NOMO-1 treated with dmso at 0.1 percent for 144 hours (cell line): ENCODE measurements around the gene OR10P1.

Experiments used
- DNase-seq: peaks from one replicate; lab custom pipeline; 2025; ENCODE audit not compliant: unreplicated experiment; lab: John Stamatoyannopoulos, UW

The OR10P1 gene

DNA sequence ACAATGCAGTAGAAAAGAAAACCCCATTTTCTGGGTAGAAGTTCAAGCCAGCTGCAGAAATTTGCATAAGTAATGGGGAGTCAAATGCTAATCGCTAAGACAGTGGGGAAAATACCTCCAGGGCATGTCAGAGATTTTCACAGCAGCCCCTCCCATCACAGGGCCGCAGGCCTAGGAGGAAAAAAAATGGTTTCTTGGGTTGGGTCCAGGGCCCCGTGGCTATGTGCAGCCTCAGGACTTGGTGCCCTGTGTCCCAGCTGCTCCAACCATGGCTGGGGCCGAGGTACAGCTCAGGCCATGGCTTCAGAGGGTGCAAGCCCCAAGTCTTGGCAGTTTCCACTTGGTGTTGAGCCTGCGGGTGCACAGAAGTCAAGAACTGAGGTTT is 14.6 kb downstream of the OR10P1 start:
- DNase-seq: no peak

DNA sequence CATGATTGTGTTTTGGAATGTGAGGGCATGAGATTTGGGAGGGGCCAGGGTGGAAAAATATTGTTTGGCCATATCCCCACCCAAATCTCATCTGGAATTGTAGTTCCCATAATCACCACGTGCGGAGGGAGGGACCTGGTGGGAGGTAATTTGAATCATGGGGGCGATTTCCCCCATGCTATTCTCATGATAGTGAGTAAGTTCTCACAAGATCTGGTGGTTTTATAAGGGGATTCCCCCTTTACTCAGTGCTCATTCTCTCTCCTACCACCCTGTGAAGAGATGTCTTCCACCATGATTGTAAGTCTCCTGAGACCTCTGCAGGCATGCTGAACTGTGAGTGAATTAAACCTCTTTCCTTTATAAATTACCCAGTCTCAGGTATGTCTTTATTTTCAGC is 15.7 kb downstream of the OR10P1 start:
- no peak for DNase-seq

DNA sequence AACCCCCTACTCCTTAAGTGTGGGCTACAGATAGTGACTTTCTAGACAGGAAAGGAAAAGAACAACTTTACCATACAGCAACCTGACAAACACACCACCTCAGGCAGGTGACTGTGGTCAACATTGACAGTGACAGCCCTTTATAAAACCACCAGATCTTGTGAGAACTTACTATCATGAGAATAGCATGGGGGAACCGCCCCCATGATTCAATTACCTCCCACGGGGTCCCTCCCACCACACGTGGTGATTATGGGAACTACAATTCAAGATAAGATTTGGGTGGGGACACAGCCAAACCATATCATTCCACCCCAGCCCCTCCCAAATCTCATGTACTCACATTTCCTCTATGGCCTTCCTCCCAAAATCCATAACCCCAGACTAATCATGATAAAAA is 16.3 kb downstream of the OR10P1 start:
- no peak for DNase-seq

DNA sequence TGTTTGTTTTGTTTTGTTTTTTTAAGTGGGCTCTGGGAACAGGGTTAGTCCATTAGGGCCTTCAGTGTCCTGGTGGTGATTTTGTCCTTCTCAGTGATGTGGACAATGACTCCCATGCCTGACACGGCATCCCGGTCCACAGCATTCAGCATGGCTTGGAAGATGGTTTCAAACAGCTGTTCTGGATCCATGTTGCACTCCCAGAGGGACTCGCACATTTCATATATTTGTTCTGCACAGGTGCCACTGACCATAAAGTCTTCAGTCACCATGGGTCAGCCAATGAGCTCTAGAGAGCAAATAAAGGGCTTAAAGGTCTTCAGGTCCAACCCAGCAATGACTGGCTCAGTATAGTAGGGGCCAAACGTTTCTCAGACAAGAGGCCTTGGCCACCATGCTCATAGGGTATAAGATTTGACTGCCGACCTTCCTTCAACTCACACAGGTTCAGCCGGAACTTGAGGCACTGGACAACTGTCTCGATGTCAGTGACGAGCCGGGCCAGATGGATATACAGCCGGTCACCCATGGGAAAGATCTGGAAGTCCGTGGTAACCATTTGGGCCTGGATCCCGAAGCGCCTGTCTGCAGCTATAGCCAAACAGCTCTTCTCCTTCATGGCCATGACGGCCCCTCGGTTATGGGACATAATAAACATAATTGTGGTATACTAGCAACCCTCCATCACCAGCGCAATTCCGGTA is 18.0 kb downstream of the OR10P1 start:
- DNase-seq: no peak

DNA sequence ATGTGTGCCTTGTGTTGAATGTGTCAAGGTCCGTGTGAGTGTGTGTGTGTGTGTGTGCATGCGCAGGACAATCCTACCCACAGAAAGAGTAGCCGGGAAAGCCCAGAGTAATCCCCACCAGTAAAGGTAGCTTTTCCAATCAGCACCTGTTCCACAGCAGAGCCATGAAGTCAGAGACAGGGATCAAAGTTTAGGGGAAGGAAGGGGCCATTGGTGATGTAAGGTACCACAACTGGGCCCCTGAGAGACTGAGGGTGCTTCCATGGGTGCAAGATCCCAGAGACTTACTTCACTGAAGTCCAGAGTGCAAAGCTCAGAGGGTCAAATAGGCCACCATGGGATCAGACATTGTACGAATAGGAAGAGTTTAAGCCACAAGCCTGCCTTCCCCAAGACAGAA is 20.5 kb downstream of the OR10P1 start:
- no peak for DNase-seq

DNA sequence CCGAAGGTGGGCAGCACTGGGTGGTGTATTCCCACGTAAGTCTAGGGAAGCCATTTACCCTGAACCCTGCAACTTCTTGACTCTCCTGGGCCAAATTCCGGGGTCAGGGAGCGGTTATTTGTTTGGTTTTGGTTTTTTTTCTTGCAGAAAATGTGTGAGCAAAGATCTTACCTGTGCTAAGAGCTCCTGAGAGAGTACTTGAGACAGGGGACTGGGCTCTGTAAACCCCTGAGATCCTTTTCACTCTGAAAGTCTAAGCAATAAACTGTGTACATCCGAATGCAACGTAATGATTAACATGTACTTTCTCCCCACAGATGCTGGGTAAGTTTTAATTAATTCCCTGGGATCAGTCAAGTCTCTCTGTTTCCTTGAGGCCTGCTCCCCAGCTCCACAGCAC is 21.5 kb downstream of the OR10P1 start:
- no peak for DNase-seq

DNA sequence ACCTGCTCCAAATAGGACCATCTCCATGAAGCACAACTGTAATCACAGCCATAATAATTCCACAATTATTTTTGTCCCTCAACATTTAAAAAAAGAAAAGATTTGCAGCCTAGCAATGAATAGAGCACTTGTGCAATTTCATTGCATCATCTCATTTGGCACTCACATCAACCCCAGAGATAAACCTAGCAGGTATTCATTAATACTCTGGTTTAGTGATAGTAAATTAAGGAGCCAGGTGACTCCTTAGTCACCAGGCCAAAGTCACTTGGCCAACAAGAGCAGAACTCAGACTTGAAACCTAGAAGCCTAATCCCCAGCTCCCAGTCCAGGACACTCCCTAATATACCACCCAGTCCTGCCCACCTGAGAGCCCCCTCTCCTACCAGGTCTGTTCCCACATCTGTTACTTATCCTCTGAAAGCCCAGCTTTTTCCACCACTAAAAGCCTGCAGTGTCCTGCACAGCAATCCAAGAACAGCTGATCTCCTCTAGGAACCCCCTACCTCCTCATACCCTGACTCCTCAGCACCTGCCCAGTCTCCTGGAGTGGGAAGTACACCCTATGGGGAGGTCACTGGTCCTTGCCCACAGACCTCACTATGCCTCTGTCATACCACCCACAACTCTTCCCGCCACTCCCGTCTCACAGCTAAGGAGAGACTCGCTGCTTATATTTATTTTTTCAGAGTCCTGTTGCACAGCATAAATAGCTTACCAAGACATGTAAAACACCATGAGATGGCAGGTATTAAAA is 22.1 kb downstream of the OR10P1 start:
- DNase-seq: no peak

DNA sequence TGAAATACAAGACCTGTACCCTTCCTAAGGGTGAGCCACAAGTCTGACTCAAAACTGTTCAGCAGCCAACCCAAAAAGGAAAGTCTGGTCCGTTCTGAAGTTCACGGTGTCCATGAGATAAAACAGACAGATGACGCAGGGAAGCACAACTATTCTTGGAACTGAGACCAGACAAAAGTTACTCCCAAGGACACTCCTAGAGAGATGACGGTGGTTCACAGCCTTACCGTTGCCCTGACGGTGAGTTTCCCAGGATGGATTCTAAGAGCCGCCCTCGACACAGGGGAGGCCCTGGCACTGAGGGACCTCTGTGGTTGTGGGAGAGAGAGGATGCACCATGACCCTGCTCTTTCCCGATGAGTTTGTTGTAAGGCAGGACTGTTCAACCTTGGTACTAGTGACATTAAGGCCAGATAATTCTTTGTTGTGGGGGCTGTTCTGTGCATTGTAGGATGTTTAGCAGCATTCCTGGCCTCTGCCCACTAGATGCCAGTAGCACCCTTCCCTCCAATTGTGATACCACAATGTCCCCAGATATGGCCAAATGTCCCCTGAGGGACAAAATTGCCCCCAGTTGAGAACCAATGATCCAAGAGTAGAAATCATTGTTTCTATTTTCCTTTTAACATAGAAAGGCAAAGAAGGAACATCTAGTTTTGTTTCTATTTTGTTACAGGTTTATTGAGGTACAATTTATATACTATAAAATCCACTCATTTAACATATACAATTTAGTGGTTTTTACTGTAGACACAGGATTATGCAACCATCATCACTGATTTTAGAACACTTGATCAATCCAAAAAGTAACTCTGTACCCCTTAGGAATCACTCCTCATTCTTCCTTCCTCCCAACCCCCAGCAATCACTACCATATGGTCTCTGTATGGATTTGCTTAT is 23.0 kb downstream of the OR10P1 start:
- peak; percentile 35 for DNase-seq

DNA sequence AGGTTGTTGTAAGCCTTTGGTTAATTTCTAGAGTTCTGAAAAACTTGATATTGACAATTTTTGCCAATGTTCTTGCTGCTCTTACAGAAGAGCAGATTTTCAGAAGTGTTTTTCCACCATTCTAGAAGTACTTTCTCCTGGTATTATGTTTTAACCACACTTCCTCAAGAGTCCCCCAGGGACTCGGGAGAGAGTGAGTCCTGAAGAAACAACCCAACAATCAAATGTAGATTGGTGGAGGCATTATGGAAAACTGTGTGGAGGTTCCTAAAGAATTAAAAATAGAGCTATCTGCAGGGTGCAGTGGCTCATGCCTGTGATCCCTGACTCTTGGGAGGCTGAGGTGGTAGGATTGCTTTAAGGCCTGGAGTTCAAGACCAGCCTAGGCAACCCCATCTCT is 26.7 kb downstream of the OR10P1 start:
- no peak for DNase-seq

DNA sequence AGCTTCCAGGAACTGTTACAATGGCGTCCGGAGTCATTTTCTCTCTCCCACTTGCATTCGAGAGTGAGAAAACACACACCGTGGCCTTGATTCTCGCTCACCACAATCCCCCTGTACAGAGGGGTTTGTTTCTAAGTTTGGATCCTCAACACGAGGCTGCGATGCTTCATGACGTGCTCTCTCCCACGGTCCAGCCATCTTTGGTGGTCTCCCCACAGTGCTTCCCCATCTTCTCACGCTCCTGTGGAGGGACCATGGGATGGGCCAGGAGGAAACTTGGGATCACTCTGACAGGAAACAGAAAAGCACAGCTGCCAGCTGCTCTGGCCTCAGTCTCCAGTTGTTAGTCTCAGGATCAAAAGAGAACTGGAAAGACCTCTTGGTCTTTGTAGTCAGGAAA is 28.1 kb downstream of the OR10P1 start:
- no peak for DNase-seq

DNA sequence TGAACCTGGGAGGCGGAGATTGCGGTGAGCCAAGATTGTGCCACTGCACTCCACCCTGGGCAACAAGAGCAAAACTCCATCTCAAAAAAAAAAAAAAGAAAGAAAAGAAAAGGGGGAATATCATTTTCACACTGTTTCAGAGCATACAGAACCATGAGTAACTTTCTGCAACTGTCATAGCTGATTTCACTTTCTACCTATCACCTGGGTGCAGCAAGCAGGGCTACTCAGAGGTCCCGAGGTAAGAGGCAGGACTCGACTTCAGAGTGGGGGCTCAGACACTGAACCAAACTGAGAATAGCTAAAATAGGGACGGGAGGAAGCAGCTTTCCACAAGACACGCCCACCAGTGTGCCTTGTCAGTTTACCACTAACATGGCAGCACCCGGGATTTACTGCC is 29.8 kb downstream of the OR10P1 start:
- DNase-seq: no peak

DNA sequence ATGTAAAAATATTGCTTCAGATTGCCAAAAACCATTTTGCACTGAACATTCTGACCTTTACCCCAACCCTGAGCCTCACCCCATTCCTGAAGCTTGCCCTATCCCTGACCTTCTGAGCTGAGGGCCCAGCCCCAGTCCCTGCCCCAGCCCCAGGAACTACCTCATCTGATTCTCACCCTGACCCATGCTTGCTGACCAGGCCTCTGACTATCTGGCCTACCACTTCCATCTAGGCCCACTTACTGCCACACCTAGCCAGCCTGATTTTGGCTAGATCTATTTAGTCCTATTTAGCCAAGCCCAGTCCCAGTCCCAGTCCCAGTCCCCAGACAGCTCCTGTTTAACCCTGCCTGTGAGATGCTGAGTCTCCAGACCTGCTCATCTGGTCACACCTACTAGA is 33.6 kb downstream of the OR10P1 start:
- DNase-seq: no peak

DNA sequence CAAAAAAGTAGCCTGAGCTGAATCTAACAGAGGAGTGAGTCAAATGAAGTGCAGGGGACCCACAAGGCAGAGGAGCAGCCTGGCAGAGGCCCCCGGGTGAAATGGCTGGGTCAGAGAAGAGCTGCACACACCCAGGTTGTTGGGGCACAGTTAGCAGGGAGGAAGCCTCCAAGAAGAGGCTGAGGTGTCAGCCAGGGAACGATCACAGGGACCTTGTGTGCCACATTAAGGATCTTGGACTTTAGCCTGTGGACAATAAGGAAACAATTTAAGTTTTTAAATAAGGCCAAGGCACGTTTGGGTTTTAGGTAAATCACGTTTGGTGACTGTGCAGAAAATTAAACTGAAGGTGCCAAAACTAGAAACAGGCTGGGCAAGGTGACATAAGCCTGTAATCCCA is 35.1 kb downstream of the OR10P1 start:
- no peak for DNase-seq

DNA sequence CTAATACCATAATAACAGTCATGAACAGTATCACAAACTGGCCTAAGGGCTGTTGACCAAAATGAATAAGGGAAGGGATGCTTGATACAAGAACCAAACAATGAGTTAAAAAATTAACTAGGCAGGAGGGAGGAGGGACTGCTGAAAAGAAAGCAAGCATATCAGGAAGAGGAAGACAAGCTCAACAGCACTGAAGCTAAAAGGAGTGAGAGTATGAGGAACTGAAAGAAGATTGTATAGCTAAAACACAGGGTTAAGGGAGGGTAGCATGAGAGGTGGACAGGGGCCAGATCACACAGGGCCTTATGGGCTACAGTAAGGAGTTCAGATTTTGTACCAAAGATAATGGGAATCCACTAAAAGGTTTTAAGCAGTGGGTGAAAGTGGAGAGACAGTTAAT is 36.9 kb downstream of the OR10P1 start:
- DNase-seq: peak; percentile 76

DNA sequence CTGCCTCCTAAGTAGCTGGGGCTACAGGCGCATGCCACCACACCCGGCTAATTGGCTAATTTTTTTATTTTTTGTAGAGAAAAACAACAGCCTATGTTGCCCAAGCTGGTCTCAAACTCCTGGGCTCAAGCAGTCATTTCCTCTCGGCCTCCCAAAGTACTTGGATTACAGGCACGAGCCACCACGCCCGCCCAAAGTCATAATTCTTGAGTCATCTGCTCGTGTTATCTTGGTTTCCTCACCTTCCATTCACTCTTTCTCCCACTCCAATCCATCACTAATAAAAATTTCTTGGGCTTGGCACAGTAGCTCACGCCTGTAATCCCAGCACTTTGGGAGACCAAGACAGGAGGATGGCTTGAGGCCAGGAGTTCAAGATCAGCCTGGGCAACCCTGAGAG is 39.0 kb downstream of the OR10P1 start:
- no peak for DNase-seq

DNA sequence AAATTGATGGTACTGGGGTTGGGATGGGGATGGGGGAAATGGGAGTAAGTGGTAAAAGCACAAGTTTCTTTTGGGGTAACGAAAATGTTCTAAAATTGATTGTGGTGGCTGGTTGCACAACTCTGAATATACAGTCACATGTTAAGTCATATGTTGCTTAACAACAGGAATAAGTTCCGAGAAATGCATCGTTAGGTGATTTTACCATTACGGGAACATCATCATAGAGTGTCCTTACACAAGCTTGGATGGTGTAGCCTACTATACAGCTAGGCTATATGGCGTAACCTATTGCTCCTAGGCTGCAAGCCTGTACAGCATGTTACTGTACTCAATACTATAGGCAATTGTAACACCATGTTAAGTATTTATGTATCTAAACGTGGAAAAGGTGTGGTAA is 40.0 kb downstream of the OR10P1 start:
- peak; percentile 56 for DNase-seq

DNA sequence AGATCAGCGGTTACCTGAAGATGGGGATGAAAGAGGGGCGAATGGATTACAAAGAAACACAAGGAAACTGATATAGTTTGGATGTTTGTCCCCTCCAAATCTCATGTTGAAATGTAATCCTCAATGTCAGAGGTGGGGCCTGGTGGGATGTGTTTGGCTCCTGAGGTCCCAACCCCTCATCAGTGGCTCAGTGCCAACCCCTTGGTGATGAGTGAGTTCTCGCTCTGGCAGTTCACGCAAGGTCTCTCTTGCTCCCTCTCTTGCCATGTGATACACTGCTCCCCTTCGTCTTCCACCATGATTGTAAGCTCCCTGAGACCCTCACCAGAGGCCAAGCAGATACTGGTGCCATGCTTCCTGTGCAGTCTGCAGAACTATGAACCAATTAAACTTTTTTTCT is 43.0 kb downstream of the OR10P1 start:
- DNase-seq: no peak

DNA sequence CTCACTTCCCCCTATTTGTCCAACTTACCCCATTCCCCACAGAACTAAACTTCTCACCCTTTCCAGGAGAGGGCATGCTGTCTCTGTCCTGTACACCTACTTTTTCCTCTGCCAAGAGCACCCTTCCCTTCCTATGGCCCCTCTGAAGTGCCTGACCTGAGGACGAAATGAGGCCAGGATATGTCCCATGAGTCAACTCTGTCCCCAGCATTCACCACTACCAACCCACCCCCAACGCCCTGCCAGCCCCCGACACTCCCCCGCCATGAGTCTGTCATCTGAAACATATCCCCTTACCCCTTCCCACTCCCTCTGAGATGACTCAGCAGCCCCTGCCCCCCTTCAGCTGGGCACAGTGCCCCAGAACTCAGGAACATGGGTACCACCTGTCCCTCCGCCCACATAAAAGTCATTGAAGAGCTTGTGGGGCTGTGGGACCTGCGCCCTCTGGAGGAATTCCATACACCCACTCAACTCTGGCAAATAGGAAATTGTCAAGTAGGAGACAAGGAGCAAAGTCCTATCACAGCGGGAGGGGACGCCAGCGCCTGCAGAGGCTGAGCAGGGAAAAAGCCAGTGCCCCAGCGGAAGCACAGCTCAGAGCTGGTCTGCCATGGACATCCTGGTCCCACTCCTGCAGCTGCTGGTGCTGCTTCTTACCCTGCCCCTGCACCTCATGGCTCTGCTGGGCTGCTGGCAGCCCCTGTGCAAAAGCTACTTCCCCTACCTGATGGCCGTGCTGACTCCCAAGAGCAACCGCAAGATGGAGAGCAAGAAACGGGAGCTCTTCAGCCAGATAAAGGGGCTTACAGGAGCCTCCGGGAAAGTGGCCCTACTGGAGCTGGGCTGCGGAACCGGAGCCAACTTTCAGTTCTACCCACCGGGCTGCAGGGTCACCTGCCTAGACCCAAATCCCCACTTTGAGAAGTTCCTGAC is 44.7 kb downstream of the OR10P1 start:
- DNase-seq: peak; percentile 76

DNA sequence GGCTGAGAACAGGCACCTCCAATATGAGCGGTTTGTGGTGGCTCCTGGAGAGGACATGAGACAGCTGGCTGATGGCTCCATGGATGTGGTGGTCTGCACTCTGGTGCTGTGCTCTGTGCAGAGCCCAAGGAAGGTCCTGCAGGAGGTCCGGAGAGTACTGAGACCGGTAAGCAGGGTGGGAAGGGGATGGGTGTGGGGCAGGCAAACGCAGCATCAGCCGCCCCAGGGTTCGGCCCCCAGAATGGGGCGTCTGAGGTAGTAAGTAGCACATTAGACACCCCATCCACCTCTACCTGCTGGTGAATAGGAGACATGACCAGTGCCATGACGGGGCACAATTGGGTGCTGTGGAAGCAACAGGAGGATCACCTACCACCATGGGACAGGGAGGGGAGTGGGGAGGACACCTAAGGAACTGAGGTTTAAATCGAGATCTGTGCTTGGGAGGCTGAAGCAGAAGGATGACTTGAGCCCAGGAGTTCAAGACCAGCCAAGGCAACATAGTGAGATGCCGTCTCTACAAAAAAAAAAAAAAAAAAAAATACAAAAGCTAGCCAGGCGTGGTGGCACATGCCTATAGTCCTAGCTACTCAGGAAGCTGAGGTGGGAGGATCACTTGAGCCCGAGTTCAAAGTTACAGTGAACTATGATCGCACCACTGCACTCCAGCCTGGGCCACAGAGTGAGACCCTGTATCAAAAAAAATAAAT is 45.5 kb downstream of the OR10P1 start:
- no peak for DNase-seq

DNA sequence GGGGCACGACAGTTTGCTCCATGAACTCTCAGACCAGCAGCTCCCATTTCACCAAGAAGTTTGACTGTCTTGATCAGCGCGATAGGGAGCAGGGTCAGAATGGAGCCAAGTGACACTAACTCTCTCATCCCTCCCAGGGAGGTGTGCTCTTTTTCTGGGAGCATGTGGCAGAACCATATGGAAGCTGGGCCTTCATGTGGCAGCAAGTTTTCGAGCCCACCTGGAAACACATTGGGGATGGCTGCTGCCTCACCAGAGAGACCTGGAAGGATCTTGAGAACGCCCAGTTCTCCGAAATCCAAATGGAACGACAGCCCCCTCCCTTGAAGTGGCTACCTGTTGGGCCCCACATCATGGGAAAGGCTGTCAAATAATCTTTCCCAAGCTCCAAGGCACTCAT is 47.0 kb downstream of the OR10P1 start:
- no peak for DNase-seq
